ENCODE results near the gene PNMA6E. TPM values are rescaled to one million over a fixed set of nuclear protein-coding genes. Genes with fewer than 3 reads are reported as not detected.

Gene PNMA6E
- total RNA-seq, 1 donor: not detected

- H3K27ac ChIP-seq (ENCODE audit: low read depth, low read length): no peak overlapping the region
- peak; percentile 81 for DNase-seq (ENCODE audit: insufficient read length, low spot score, missing footprints)
- no peaks in the 10 kb centered on the region for H3K79me2 ChIP-seq (ENCODE audit: insufficient read depth, low read length)
- no peak overlapping the region for H3K4me3 ChIP-seq (ENCODE audit: insufficient read depth, low read length)
- no peaks in the 10 kb centered on the region for H3K9me3 ChIP-seq (ENCODE audit: low read depth, low read length)
- H3K27me3 ChIP-seq (ENCODE audit: insufficient read depth, low read length): peaks cover 45% of the 10 kb centered on the region
- H3K36me3 ChIP-seq (ENCODE audit: insufficient read depth, low read length): no peaks in the 10 kb centered on the region
- H4K20me1 ChIP-seq (ENCODE audit: insufficient read depth, low read length): no peaks in the 10 kb centered on the region
- no peaks in the 10 kb centered on the region for H3K4me1 ChIP-seq (ENCODE audit: insufficient read depth, low read length)
- no peak overlapping the region for H2AFZ ChIP-seq (ENCODE audit: low read length)
- TF ChIP-seq CTCF (IDR thresholded peaks at IDR 0.05; ENCODE audit: extremely low read depth, low read depth, low read length): no peak
- H3K4me2 ChIP-seq (ENCODE audit: insufficient read depth, low read length): no peak overlapping the region
These were observed 11.9 kb upstream of the PNMA6E start for GRCh38 chrX:153412746-153413720.

DNA sequence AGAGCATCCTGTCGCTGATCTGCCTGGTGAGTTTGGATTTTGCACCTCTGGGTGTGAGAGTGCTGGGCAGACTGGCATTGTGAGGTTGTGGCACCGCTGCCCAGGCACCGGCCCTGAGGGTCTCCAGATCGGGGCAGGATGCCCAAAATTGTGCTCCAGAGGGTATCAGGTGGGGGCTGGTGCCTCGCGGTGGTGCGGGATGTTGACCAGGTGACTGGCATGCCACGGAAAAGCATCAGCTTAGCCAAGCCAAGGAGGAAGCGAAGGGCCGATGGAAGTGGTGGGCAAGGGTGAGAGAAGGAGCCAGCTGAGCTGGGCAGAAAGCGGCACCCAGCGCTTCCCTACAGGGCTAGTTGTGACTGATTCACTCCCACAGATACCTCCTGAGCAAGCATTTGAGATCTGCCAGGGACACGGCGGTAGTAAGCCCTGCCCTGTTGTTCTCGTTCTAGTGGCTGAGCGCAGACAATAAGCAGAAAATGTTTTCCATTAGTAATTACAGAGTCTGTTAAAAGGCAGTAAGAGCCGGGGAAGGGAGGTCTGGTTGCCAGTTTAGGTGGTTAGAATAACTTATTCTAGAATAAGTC lies 10.9 kb upstream of the PNMA6E start:
- H3K79me2 ChIP-seq (ENCODE audit: insufficient read depth, low read length): no peaks in the 10 kb centered on the region
- H2AFZ ChIP-seq (ENCODE audit: low read length): no peak overlapping the region
- no peak overlapping the region for H3K4me3 ChIP-seq (ENCODE audit: insufficient read depth, low read length)
- H3K27ac ChIP-seq (ENCODE audit: low read depth, low read length): no peak overlapping the region
- H3K4me2 ChIP-seq (ENCODE audit: insufficient read depth, low read length): peak overlapping the region; percentile 18
- no peak for TF ChIP-seq CTCF (IDR thresholded peaks at IDR 0.05; ENCODE audit: extremely low read depth, low read depth, low read length)
- peaks cover 45% of the 10 kb centered on the region for H3K27me3 ChIP-seq (ENCODE audit: insufficient read depth, low read length)
- DNase-seq (ENCODE audit: insufficient read length, low spot score, missing footprints): peak; percentile 86
- H3K4me1 ChIP-seq (ENCODE audit: insufficient read depth, low read length): no peaks in the 10 kb centered on the region
- H3K9me3 ChIP-seq (ENCODE audit: low read depth, low read length): no peaks in the 10 kb centered on the region
- H4K20me1 ChIP-seq (ENCODE audit: insufficient read depth, low read length): no peaks in the 10 kb centered on the region
- H3K36me3 ChIP-seq (ENCODE audit: insufficient read depth, low read length): no peaks in the 10 kb centered on the region

- no peaks in the 10 kb centered on the region for H3K79me2 ChIP-seq (ENCODE audit: insufficient read depth, low read length)
- no peak within 1 kb of the TSS for H2AFZ ChIP-seq (ENCODE audit: low read length)
- H3K4me2 ChIP-seq (ENCODE audit: insufficient read depth, low read length): peak within 1 kb of the TSS; percentile 18
- no peaks in the 10 kb centered on the region for H3K36me3 ChIP-seq (ENCODE audit: insufficient read depth, low read length)
- no peaks in the 10 kb centered on the region for H4K20me1 ChIP-seq (ENCODE audit: insufficient read depth, low read length)
- peaks cover 40% of the 10 kb centered on the region for H3K27me3 ChIP-seq (ENCODE audit: insufficient read depth, low read length)
- no peaks in the 10 kb centered on the region for H3K4me1 ChIP-seq (ENCODE audit: insufficient read depth, low read length)
- H3K27ac ChIP-seq (ENCODE audit: low read depth, low read length): no peak within 1 kb of the TSS
- peak; percentile 90 for DNase-seq (ENCODE audit: insufficient read length, low spot score, missing footprints)
- H3K9me3 ChIP-seq (ENCODE audit: low read depth, low read length): no peaks in the 10 kb centered on the region
- no peak for TF ChIP-seq CTCF (IDR thresholded peaks at IDR 0.05; ENCODE audit: extremely low read depth, low read depth, low read length)
- peak within 1 kb of the TSS; percentile 35 for H3K4me3 ChIP-seq (ENCODE audit: insufficient read depth, low read length)
These were observed 10.3 kb upstream of the PNMA6E start, which contains the start of gene ZFP92 for GRCh38 chrX:153411255-153411987. Gene ZFP92 (plus strand): TSS chrX:153411472. CDS start chrX:153418323, 6,851 bp downstream.
